Measurements from ENCODE around the gene IPPK. TPM values are rescaled to one million over a fixed set of nuclear protein-coding genes. Genes with fewer than 3 reads are reported as not detected.
A peak's percentile ranks its signal among the peaks of the same experiment; 100 is the strongest.

IPPK gene
- total and polyA plus RNA-seq, 10 donors, result 6.1 to 14.6 (median 11.5) TPM

DNA sequence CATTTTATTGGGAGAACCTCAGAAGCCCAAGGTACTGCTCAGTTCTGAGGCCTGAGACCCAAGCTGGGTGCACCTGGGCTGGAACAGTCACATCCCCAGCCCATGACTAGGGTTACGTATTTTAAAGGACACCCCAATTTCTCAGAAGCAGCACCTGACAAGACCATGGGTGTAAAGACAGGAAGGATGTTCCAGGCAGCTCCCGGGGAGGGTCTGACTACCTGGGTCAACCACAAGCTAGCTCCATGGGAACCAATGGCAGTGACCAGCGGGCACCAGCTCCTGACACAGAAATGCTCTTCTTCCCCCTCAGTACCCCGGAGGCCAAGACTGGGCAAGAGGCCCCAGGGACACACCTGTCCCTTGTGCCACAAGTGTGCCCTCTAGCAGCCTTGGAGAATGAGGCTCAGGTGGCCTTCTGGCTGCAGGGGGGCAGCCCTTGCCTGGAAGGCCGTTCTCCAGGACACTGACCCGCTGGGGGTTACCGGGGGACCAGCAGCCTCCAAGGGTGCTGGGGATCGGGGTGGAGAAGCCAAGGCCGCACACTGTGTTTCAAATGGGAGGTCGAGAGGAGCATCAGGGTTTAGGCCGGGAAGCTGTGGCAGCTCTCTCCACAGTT is 52.6 kb downstream of the IPPK start:
- whole genome bisulfite sequencing, 5 donors, result 91 to 94% (median 92%) methylated on average over 9 to 11 of the region's 11 CpGs
- TF ChIP-seq POLR2A (IDR thresholded peaks at IDR 0.05), result no peak
- TF ChIP-seq POLR2AphosphoS5 (IDR thresholded peaks at IDR 0.05), result peak in 1 of 3 donors; percentile 27
- no peaks in the 10 kb centered on the region for H3K27me3 ChIP-seq (replicated peaks in 1 of 7)
- peak overlapping the region in 5 of 8 donors; percentile 22 to 71 (median 60) for H3K27ac ChIP-seq
- no peaks in the 10 kb centered on the region for H3K9me3 ChIP-seq
- H3K4me3 ChIP-seq, result no peak overlapping the region
- H3K4me1 ChIP-seq, result no peaks in the 10 kb centered on the region
- H3K36me3 ChIP-seq, result peaks cover 3 to 100% (median 66%) of the 10 kb centered on the region in 6 donors
- intact Hi-C loops (cut with DNase I; ENCODE audit: low total_unique reads), result no loop called here
- no peak for DNase-seq

DNA sequence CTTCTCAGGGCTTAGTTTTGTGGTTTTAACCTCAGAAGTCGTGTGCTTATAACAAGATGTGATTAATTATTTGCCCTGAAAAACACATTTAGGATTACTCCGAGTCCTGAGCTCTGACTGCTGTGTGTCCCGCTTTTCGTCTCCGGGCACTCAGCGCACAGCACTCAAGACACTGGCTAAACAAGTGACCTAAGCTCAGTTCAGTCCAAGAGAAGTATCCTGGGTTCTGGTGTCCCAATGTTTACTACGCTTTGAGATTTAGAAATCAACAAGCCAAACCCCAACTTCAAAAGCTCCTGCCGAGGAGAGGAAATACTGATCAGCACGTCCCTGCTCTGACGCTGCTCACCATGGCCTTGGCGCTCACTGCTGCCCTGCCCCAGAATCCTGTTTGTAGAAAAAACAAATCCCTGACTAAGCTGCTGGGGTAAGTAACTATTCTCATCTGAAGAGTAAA is 53.2 kb downstream of the IPPK start:
- no peak for DNase-seq
- TF ChIP-seq POLR2A (IDR thresholded peaks at IDR 0.05) (no peak), POLR2AphosphoS5 (IDR thresholded peaks at IDR 0.05) (no peak)
- TF ChIP-seq, protein P1, sequence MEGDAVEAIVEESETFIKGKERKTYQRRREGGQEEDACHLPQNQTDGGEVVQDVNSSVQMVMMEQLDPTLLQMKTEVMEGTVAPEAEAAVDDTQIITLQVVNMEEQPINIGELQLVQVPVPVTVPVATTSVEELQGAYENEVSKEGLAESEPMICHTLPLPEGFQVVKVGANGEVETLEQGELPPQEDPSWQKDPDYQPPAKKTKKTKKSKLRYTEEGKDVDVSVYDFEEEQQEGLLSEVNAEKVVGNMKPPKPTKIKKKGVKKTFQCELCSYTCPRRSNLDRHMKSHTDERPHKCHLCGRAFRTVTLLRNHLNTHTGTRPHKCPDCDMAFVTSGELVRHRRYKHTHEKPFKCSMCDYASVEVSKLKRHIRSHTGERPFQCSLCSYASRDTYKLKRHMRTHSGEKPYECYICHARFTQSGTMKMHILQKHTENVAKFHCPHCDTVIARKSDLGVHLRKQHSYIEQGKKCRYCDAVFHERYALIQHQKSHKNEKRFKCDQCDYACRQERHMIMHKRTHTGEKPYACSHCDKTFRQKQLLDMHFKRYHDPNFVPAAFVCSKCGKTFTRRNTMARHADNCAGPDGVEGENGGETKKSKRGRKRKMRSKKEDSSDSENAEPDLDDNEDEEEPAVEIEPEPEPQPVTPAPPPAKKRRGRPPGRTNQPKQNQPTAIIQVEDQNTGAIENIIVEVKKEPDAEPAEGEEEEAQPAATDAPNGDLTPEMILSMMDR (IDR thresholded peaks at IDR 0.05 in 8 of 11, conservative IDR thresholded peaks at IDR 0.05 in 3 of 11), result no peak
- intact Hi-C loops (cut with DNase I; ENCODE audit: low total_unique reads), result no loop called here
- 76 to 84% (median 78%) methylated on average over 11 of the region's 11 CpGs for WGBS, 5 donors
- no peaks in the 10 kb centered on the region for H3K9me3 ChIP-seq
- peaks cover 3 to 100% (median 72%) of the 10 kb centered on the region in 6 donors for H3K36me3 ChIP-seq
- H3K4me1 ChIP-seq, result no peaks in the 10 kb centered on the region
- no peaks in the 10 kb centered on the region for H3K27me3 ChIP-seq (replicated peaks in 1 of 7)
- H3K27ac ChIP-seq, result peak overlapping the region in 6 of 8 donors; percentile 22 to 71 (median 56)
- H3K4me3 ChIP-seq, result no peak overlapping the region

- WGBS, 5 donors, result 89 to 94% (median 91%) methylated on average over 11 of the region's 11 CpGs
- Histone ChIP-seq H3K27ac (peak overlapping the region in 6 of 8 donors; percentile 22 to 71 (median 56)), H3K9me3 (no peaks in the 10 kb centered on the region), H3K36me3 (peaks cover 3 to 100% (median 74%) of the 10 kb centered on the region in 6 donors), H3K4me1 (no peaks in the 10 kb centered on the region), H3K27me3 (replicated peaks in 1 of 7) (no peaks in the 10 kb centered on the region), H3K4me3 (no peak overlapping the region)
- TF ChIP-seq, protein P1 (IDR thresholded peaks at IDR 0.05 in 8 of 11, conservative IDR thresholded peaks at IDR 0.05 in 3 of 11), result no peak
- TF ChIP-seq POLR2AphosphoS5 (IDR thresholded peaks at IDR 0.05), result no peak
- TF ChIP-seq POLR2A (IDR thresholded peaks at IDR 0.05), result no peak
- DNase-seq, result no peak
- intact Hi-C loops (cut with DNase I; ENCODE audit: low total_unique reads), result no loop called here
These were observed 53.7 kb downstream of the IPPK start for GRCh38 chr9:92616199-92616641.

DNA sequence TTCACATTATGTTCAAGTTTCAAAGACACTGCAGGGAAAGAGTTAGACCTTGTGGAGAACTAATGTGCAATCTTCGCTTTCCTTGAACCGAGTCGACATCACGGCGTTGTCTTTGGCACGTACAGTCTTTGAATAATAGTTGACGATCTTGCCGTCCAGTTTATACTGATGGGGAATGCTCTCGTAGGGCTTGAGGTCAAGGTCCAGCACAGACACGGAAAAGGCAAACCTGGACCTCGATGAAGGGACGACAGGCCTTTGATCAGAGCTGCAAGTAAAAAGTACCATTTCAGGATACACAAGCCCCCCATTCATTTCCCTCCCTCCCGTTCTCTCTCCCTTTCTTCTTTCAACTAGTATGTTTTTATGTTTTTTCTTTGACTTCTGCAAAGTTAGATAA is 54.1 kb downstream of the IPPK start:
- no peaks in the 10 kb centered on the region for H3K27me3 ChIP-seq (replicated peaks in 1 of 7)
- H3K4me1 ChIP-seq, result no peaks in the 10 kb centered on the region
- no peaks in the 10 kb centered on the region for H3K9me3 ChIP-seq
- DNase-seq, result no peak
- no peak overlapping the region for H3K27ac ChIP-seq
- intact Hi-C loops (cut with DNase I; ENCODE audit: low total_unique reads), result no loop called here
- peaks cover 3 to 100% (median 75%) of the 10 kb centered on the region in 6 donors for H3K36me3 ChIP-seq
- no peak for TF ChIP-seq POLR2A (IDR thresholded peaks at IDR 0.05)
- TF ChIP-seq POLR2AphosphoS5 (IDR thresholded peaks at IDR 0.05), result no peak
- TF ChIP-seq, protein P1 (IDR thresholded peaks at IDR 0.05 in 8 of 11, conservative IDR thresholded peaks at IDR 0.05 in 3 of 11), result no peak
- no peak overlapping the region for H3K4me3 ChIP-seq
- 93 to 95% (median 93%) methylated on average over 13 of the region's 13 CpGs for WGBS, 5 donors
